ENCODE data around the gene DSP.
A peak's percentile ranks its signal among the peaks of the same experiment; 100 is the strongest.

DSP gene, protein sequence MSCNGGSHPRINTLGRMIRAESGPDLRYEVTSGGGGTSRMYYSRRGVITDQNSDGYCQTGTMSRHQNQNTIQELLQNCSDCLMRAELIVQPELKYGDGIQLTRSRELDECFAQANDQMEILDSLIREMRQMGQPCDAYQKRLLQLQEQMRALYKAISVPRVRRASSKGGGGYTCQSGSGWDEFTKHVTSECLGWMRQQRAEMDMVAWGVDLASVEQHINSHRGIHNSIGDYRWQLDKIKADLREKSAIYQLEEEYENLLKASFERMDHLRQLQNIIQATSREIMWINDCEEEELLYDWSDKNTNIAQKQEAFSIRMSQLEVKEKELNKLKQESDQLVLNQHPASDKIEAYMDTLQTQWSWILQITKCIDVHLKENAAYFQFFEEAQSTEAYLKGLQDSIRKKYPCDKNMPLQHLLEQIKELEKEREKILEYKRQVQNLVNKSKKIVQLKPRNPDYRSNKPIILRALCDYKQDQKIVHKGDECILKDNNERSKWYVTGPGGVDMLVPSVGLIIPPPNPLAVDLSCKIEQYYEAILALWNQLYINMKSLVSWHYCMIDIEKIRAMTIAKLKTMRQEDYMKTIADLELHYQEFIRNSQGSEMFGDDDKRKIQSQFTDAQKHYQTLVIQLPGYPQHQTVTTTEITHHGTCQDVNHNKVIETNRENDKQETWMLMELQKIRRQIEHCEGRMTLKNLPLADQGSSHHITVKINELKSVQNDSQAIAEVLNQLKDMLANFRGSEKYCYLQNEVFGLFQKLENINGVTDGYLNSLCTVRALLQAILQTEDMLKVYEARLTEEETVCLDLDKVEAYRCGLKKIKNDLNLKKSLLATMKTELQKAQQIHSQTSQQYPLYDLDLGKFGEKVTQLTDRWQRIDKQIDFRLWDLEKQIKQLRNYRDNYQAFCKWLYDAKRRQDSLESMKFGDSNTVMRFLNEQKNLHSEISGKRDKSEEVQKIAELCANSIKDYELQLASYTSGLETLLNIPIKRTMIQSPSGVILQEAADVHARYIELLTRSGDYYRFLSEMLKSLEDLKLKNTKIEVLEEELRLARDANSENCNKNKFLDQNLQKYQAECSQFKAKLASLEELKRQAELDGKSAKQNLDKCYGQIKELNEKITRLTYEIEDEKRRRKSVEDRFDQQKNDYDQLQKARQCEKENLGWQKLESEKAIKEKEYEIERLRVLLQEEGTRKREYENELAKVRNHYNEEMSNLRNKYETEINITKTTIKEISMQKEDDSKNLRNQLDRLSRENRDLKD (N-terminal part only)

GRCh38 chr6:7541175-7542064 is at the start of gene DSP:
DSP (plus strand) TSS chr6:7541671; CDS start chr6:7541916, 245 bp downstream.
- peak within 1 kb of the TSS; percentile 93 for H3K9ac ChIP-seq (ENCODE audit: low read length)
- H3K27me3 ChIP-seq (ENCODE audit: control insufficient read depth, insufficient read depth, low read length): peaks cover 13% of the 10 kb centered on the region
- H3K36me3 ChIP-seq (ENCODE audit: control insufficient read depth, insufficient read depth, low read length): no peaks in the 10 kb centered on the region
- H3K4me1 ChIP-seq (ENCODE audit: control insufficient read depth, insufficient read depth, low read length): peaks cover 9% of the 10 kb centered on the region
- no peaks in the 10 kb centered on the region for H3K9me3 ChIP-seq (ENCODE audit: control insufficient read depth, low read length)
- H3K4me3 ChIP-seq (ENCODE audit: low read length): peak within 1 kb of the TSS; percentile 56

GRCh38 chr6:7493866-7494265 is 47.6 kb upstream of the DSP start:
- H3K36me3 ChIP-seq (ENCODE audit: control insufficient read depth, insufficient read depth, low read length): no peaks in the 10 kb centered on the region
- no peak overlapping the region for H3K9ac ChIP-seq (ENCODE audit: low read length)
- no peaks in the 10 kb centered on the region for H3K27me3 ChIP-seq (ENCODE audit: control insufficient read depth, insufficient read depth, low read length)
- H3K4me1 ChIP-seq (ENCODE audit: control insufficient read depth, insufficient read depth, low read length): no peaks in the 10 kb centered on the region
- H3K4me3 ChIP-seq (ENCODE audit: low read length): no peak overlapping the region
- no peaks in the 10 kb centered on the region for H3K9me3 ChIP-seq (ENCODE audit: control insufficient read depth, low read length)

DNA sequence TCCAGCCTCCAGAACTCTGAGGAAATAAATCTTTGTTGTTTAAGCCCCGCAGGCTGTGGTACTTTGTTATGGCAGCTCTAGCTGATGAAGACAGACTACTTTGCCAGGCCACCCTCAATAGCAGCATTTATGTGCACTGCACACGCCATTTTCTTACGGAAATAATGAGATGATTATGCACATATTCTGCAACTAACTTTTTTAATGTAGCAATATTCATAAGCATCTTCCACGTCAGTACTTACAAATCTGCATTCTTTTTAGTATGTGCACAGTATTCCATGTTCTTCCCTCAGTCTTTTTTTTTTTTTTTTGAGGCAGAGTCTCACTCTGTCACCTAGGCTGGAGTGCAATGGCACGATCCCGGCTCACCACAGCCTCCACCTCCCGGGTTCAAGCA is 46.8 kb upstream of the DSP start:
- Histone ChIP-seq H3K9ac (ENCODE audit: low read length) (no peak overlapping the region), H3K27me3 (ENCODE audit: control insufficient read depth, insufficient read depth, low read length) (no peaks in the 10 kb centered on the region), H3K36me3 (ENCODE audit: control insufficient read depth, insufficient read depth, low read length) (no peaks in the 10 kb centered on the region), H3K9me3 (ENCODE audit: control insufficient read depth, low read length) (no peaks in the 10 kb centered on the region), H3K4me3 (ENCODE audit: low read length) (no peak overlapping the region), H3K4me1 (ENCODE audit: control insufficient read depth, insufficient read depth, low read length) (no peaks in the 10 kb centered on the region)

DNA sequence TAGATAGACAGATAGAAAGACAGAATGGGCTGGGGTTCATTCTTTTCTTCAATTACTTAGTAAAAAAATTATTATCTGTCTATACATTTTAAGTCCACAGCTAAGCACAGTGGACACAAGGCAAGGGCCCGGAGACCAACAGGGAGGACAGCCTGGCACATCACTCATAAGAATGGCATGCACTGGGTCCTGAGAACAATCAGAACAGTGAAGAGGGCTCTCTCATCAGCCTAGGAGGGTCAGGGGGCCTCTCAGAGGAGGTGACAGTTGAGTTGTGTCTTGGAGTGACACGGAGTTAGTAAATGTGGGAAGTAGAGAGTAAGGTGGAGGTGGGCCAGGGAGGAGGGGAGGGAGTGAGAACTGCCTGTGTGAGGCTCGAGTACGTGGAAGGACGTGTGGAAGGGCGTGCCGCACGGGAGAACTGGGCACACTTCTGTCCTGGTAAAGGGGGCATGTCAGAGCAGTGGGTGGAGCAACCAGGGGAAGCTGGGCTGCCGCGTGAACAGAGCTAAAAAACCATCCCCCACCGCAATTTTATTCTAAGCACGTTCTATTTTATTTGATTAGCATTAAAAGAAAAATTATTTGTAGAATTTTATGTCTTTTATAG is 45.1 kb upstream of the DSP start:
- Histone ChIP-seq H3K9ac (ENCODE audit: low read length) (no peak overlapping the region), H3K4me1 (ENCODE audit: control insufficient read depth, insufficient read depth, low read length) (no peaks in the 10 kb centered on the region), H3K4me3 (ENCODE audit: low read length) (no peak overlapping the region), H3K36me3 (ENCODE audit: control insufficient read depth, insufficient read depth, low read length) (no peaks in the 10 kb centered on the region), H3K9me3 (ENCODE audit: control insufficient read depth, low read length) (no peaks in the 10 kb centered on the region), H3K27me3 (ENCODE audit: control insufficient read depth, insufficient read depth, low read length) (no peaks in the 10 kb centered on the region)

DNA sequence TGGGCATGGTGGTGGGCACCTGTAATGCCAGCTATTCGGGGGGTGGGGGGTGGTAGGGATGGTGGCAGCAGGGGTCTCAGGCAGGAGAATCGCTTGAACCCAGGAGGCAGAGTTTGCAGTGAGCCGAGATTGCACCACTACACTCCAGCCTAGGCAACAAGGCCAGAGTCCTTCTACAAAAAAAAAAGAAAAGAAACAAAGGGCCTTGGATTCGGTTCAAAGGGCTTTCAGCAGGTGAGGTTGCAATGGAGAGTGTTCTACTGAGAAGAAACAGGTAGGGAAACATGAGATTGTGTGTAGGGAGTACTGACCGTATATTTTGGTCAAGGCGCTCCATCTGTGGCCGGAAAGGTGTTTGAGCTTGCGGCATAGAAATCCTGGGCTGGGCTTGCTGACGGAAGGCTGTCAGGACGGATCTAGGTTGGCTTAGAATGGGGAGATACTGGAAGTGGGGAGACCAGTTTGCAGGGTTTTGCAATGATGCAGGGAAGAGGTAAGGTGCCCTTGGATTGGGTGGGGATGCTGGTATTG is 40.7 kb upstream of the DSP start:
- H3K36me3 ChIP-seq (ENCODE audit: control insufficient read depth, insufficient read depth, low read length): no peaks in the 10 kb centered on the region
- no peaks in the 10 kb centered on the region for H3K9me3 ChIP-seq (ENCODE audit: control insufficient read depth, low read length)
- peaks cover 5% of the 10 kb centered on the region for H3K4me1 ChIP-seq (ENCODE audit: control insufficient read depth, insufficient read depth, low read length)
- no peak overlapping the region for H3K9ac ChIP-seq (ENCODE audit: low read length)
- H3K27me3 ChIP-seq (ENCODE audit: control insufficient read depth, insufficient read depth, low read length): no peaks in the 10 kb centered on the region
- H3K4me3 ChIP-seq (ENCODE audit: low read length): no peak overlapping the region

GRCh38 chr6:7502743-7503142 is 38.7 kb upstream of the DSP start:
- H3K4me3 ChIP-seq (ENCODE audit: low read length): no peak overlapping the region
- H3K9me3 ChIP-seq (ENCODE audit: control insufficient read depth, low read length): no peaks in the 10 kb centered on the region
- H3K36me3 ChIP-seq (ENCODE audit: control insufficient read depth, insufficient read depth, low read length): no peaks in the 10 kb centered on the region
- H3K4me1 ChIP-seq (ENCODE audit: control insufficient read depth, insufficient read depth, low read length): peaks cover 5% of the 10 kb centered on the region
- H3K27me3 ChIP-seq (ENCODE audit: control insufficient read depth, insufficient read depth, low read length): no peaks in the 10 kb centered on the region
- H3K9ac ChIP-seq (ENCODE audit: low read length): no peak overlapping the region

GRCh38 chr6:7504041-7504440 is 37.4 kb upstream of the DSP start:
- Histone ChIP-seq H3K4me1 (ENCODE audit: control insufficient read depth, insufficient read depth, low read length) (peaks cover 5% of the 10 kb centered on the region), H3K9ac (ENCODE audit: low read length) (no peak overlapping the region), H3K36me3 (ENCODE audit: control insufficient read depth, insufficient read depth, low read length) (no peaks in the 10 kb centered on the region), H3K4me3 (ENCODE audit: low read length) (no peak overlapping the region), H3K9me3 (ENCODE audit: control insufficient read depth, low read length) (no peaks in the 10 kb centered on the region), H3K27me3 (ENCODE audit: control insufficient read depth, insufficient read depth, low read length) (no peaks in the 10 kb centered on the region)

GRCh38 chr6:7505189-7505699 is 36.2 kb upstream of the DSP start:
- H3K9me3 ChIP-seq (ENCODE audit: control insufficient read depth, low read length): no peaks in the 10 kb centered on the region
- H3K36me3 ChIP-seq (ENCODE audit: control insufficient read depth, insufficient read depth, low read length): no peaks in the 10 kb centered on the region
- no peaks in the 10 kb centered on the region for H3K27me3 ChIP-seq (ENCODE audit: control insufficient read depth, insufficient read depth, low read length)
- H3K9ac ChIP-seq (ENCODE audit: low read length): peak overlapping the region; percentile 10
- H3K4me3 ChIP-seq (ENCODE audit: low read length): no peak overlapping the region
- peaks cover 5% of the 10 kb centered on the region for H3K4me1 ChIP-seq (ENCODE audit: control insufficient read depth, insufficient read depth, low read length)

GRCh38 chr6:7507600-7507999 is 33.9 kb upstream of the DSP start:
- H3K36me3 ChIP-seq (ENCODE audit: control insufficient read depth, insufficient read depth, low read length): no peaks in the 10 kb centered on the region
- H3K27me3 ChIP-seq (ENCODE audit: control insufficient read depth, insufficient read depth, low read length): no peaks in the 10 kb centered on the region
- no peaks in the 10 kb centered on the region for H3K9me3 ChIP-seq (ENCODE audit: control insufficient read depth, low read length)
- H3K4me3 ChIP-seq (ENCODE audit: low read length): no peak overlapping the region
- H3K9ac ChIP-seq (ENCODE audit: low read length): no peak overlapping the region
- H3K4me1 ChIP-seq (ENCODE audit: control insufficient read depth, insufficient read depth, low read length): peaks cover 10% of the 10 kb centered on the region

- H3K4me1 ChIP-seq (ENCODE audit: control insufficient read depth, insufficient read depth, low read length): peaks cover 4% of the 10 kb centered on the region
- no peak overlapping the region for H3K4me3 ChIP-seq (ENCODE audit: low read length)
- no peak overlapping the region for H3K9ac ChIP-seq (ENCODE audit: low read length)
- H3K27me3 ChIP-seq (ENCODE audit: control insufficient read depth, insufficient read depth, low read length): no peaks in the 10 kb centered on the region
- H3K9me3 ChIP-seq (ENCODE audit: control insufficient read depth, low read length): no peaks in the 10 kb centered on the region
- no peaks in the 10 kb centered on the region for H3K36me3 ChIP-seq (ENCODE audit: control insufficient read depth, insufficient read depth, low read length)
These were observed 29.2 kb upstream of the DSP start for GRCh38 chr6:7512320-7512719.
